SK-N-SH (cell line): ENCODE measurements around the gene UBE3B. TPM values are rescaled to one million over a fixed set of nuclear protein-coding genes. Genes with fewer than 3 reads are reported as not detected.

Experiments used
- CTCF ChIA-PET: fragments of 300-600, 350-600 bp; formaldehyde crosslinking; extraction: SDS; loops from one replicate; lab custom pipeline; 2021; lab: Yijun Ruan, JAX
- POLR2A ChIA-PET: fragments of 350-600 bp; sonication (Branson Sonifier 250); formaldehyde crosslinking; extraction: SDS; loops from one replicate; lab custom pipeline; 2020; ENCODE audit warnings: antibody characterized with exemption, inconsistent platforms; lab: Yijun Ruan, JAX
- DNase-seq: peaks from one replicate; pipeline ENCODE4 v3.0.0; 2012
- H2AFZ ChIP-seq: fragments of 200-600 bp; sonication (generic); 2 replicates; pipeline ENCODE4 v1.8.1; 2016; ENCODE audit warnings: antibody characterized with exemption, mild to moderate bottlenecking, low read depth
- H3F3A ChIP-seq: fragments of 200-600 bp; sonication (generic); replicated peaks from 2 replicates; pipeline ENCODE3; 2016; ENCODE audit warnings: antibody characterized with exemption, mild to moderate bottlenecking; ENCODE audit not compliant: insufficient read depth
- H3K27ac ChIP-seq, 2 experiments: fragments of 200-500 bp in 1 of 2; fragments of 200-600 bp in 1 of 2; sonication (Bioruptor generic) in 1 of 2; sonication (generic), shearing (Covaris generic) in 1 of 2; 2 replicates each; pipeline versions ENCODE4 v1.5.1 to v1.6.1; 2014 to 2016; ENCODE audit warnings: low read depth in 2 of 2, inconsistent platforms in 1 of 2, low read length in 1 of 2, mild to moderate bottlenecking in 1 of 2, mixed read lengths in 1 of 2
- H3K27me3 ChIP-seq: fragments of 200-600 bp; sonication (generic), shearing (Covaris generic); 2 replicates; pipeline ENCODE4 v1.6.1; 2016; ENCODE audit warnings: mixed run types; ENCODE audit not compliant: insufficient read depth
- H3K36me3 ChIP-seq, 2 experiments: fragments of 200-500 bp in 1 of 2; fragments of 200-600 bp in 1 of 2; sonication (Bioruptor generic) in 1 of 2; sonication (generic) in 1 of 2; replicated peaks in 1 of 2; 2 replicates each; pipeline versions ENCODE3 to v1.5.1; 2014 to 2016; ENCODE audit warnings: low read length in 1 of 2, mild to moderate bottlenecking in 1 of 2; ENCODE audit not compliant: insufficient read depth in 2 of 2, control insufficient read depth in 1 of 2
- H3K4me1 ChIP-seq, 2 experiments: fragments of 200-500 bp in 1 of 2; fragments of 200-600 bp in 1 of 2; sonication (Bioruptor generic) in 1 of 2; sonication (generic), shearing (Covaris generic) in 1 of 2; 2 replicates each; pipeline versions ENCODE4 v1.5.1 to v1.6.1; 2014 to 2016; ENCODE audit warnings: low read depth in 1 of 2, low read length in 1 of 2, mixed run types in 1 of 2; ENCODE audit not compliant: insufficient read depth in 2 of 2, control insufficient read depth in 1 of 2
- H3K4me2 ChIP-seq: fragments of 200-600 bp; sonication (generic), shearing (Covaris generic); 2 replicates; pipeline ENCODE4 v1.6.1; 2017; ENCODE audit warnings: mixed run types
- H3K4me3 ChIP-seq, 2 experiments: fragments of 200-500 bp in 1 of 2; fragments of 200-600 bp in 1 of 2; sonication (Bioruptor generic) in 1 of 2; sonication (generic), shearing (Covaris generic) in 1 of 2; 2 replicates each; pipeline versions ENCODE4 v1.5.1 to v1.8.1; 2014 to 2016; ENCODE audit warnings: low read depth in 2 of 2, inconsistent platforms in 1 of 2, low read length in 1 of 2, mild to moderate bottlenecking in 1 of 2, mixed read lengths in 1 of 2, moderate library complexity in 1 of 2
- H3K79me2 ChIP-seq: fragments of 200-600 bp; sonication (generic); 2 replicates; pipeline ENCODE4 v1.8.1; 2017; ENCODE audit warnings: mild to moderate bottlenecking; ENCODE audit not compliant: insufficient read depth
- H3K9ac ChIP-seq: fragments of 200-600 bp; sonication (generic); 2 replicates; pipeline ENCODE4 v1.6.1; 2017; ENCODE audit warnings: mixed run types
- H3K9me2 ChIP-seq: fragments of 200-600 bp; sonication (generic); 2 replicates; pipeline ENCODE4 v1.6.1; 2017; ENCODE audit warnings: mixed run types
- H3K9me3 ChIP-seq: fragments of 200-600 bp; sonication (generic); 2 replicates; pipeline ENCODE4 v1.6.1; 2017; ENCODE audit warnings: mixed run types, mild to moderate bottlenecking, moderate library complexity
- H4K20me1 ChIP-seq: fragments of 200-600 bp; sonication (generic); 2 replicates; pipeline ENCODE4 v1.6.1; 2017; ENCODE audit warnings: mild to moderate bottlenecking, mixed run types; ENCODE audit not compliant: insufficient read depth
- EP300 ChIP-seq, 2 experiments: IDR thresholded peaks; 2 replicates each; pipeline versions ENCODE4 v1.4.0 to v1.6.1; 2012; ENCODE audit warnings: borderline replicate concordance in 1 of 2, low read depth in 1 of 2, low read length in 1 of 2
- FOSL2 ChIP-seq: IDR thresholded peaks from 2 replicates; pipeline ENCODE4 v1.4.0; 2012; ENCODE audit warnings: low read depth, mild to moderate bottlenecking, moderate library complexity, borderline replicate concordance
- FOXJ3 ChIP-seq: sonication (generic); formaldehyde crosslinking; IDR thresholded peaks from 2 replicates; pipeline ENCODE4 v1.5.1; 2020; ENCODE audit warnings: mild to moderate bottlenecking, missing genetic modification reagents
- GATA2 ChIP-seq: sonication (generic); formaldehyde crosslinking; IDR thresholded peaks from 2 replicates; pipeline ENCODE4 v1.5.0; 2020; ENCODE audit warnings: mild to moderate bottlenecking, missing genetic modification reagents
- MEF2A ChIP-seq: IDR thresholded peaks from 2 replicates; pipeline ENCODE4 v1.4.0; 2012; ENCODE audit warnings: low read depth, borderline replicate concordance
- POLR2AphosphoS5 ChIP-seq: IDR thresholded peaks from 2 replicates; pipeline ENCODE4 v1.6.1; 2012; ENCODE audit warnings: low read depth, low read length
- RAD21 ChIP-seq: IDR thresholded peaks from 2 replicates; pipeline ENCODE4 v1.6.1; 2012; ENCODE audit warnings: mild to moderate bottlenecking, low read length
- RCOR1 ChIP-seq: fragments of 150-350 bp; IDR thresholded peaks from 2 replicates; pipeline ENCODE4 v1.6.1; 2017; ENCODE audit warnings: antibody characterized with exemption, low read length
- RXRA ChIP-seq: IDR thresholded peaks from 2 replicates; pipeline ENCODE4 v1.4.0; 2012; ENCODE audit warnings: low read depth, mild to moderate bottlenecking, borderline replicate concordance
- SIN3A ChIP-seq: IDR thresholded peaks from 2 replicates; pipeline ENCODE4 v1.6.1; 2012; ENCODE audit warnings: low read depth, mild to moderate bottlenecking, low read length, moderate library complexity, borderline replicate concordance
- WGBS: methylation state at CpG from one replicate; pipeline ENCODE4 v1.1.6; 2017; ENCODE audit warnings: low lambda C conversion rate; 5-methylcytosine and 5-hydroxymethylcytosine counted together
- polyA plus RNA-seq, 3 experiments: library from polyadenylated mRNA; depleted of rRNA; stranded (reverse); fragments of >200 nt; gene quantifications; 2 replicates each; pipeline ENCODE4 v1.2.3, GENCODE V29; 2012
- TF ChIP-seq, protein P1 (sequence below): IDR thresholded peaks from 2 replicates; pipeline ENCODE4 v1.4.0; 2012; ENCODE audit warnings: low read depth, borderline replicate concordance
- TF ChIP-seq, protein P2 (sequence below): IDR thresholded peaks from 2 replicates; pipeline ENCODE4 v1.4.0; 2012; ENCODE audit warnings: low read depth
- TF ChIP-seq, protein P3 (sequence below): fragments of 150-350 bp; IDR thresholded peaks from 2 replicates; pipeline ENCODE4 v1.6.1; 2016; ENCODE audit warnings: mild to moderate bottlenecking, low read depth, low read length
- TF ChIP-seq, protein P4 (sequence below): fragments of 150-350 bp; IDR thresholded peaks from 2 replicates; pipeline ENCODE4 v1.6.1; 2017; ENCODE audit warnings: antibody characterized with exemption, low read length, low read depth, borderline replicate concordance
- TF ChIP-seq, protein P5 (sequence below): IDR thresholded peaks from 2 replicates; pipeline ENCODE4; 2012

UBE3B gene
- polyA plus RNA-seq, 1 of the 3 experiments (the other 2 are of a cell fraction), result 28.6 TPM

DNA sequence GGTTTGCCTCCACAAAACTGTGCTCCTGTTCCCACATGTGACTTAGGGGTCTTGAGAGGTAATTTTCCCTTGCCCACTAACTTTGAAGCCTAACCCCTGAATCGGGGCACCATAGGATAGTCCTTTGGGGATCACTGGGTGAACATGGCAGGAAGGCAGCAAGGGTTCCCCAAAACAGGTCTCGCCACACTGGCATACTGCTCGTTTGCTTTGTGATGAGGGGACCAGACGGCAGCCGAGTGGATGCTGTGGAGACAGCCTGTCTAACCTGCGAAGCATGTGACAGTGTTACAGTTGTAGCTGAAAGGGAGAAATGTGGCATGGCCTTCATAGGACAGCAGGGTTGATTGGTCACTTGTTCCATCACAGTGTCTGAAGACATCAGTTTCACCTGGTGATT, 42.4 kb downstream of the UBE3B start:
- Histone ChIP-seq H4K20me1 (no peaks in the 10 kb centered on the region), H3K4me3 (no peak overlapping the region), H3K27me3 (no peaks in the 10 kb centered on the region), H3K9me3 (no peaks in the 10 kb centered on the region), H2AFZ (no peak overlapping the region), H3K4me1 (peaks cover 14 to 59% of the 10 kb centered on the region in 2 experiments; a peak in 3 of 4 replicates), H3K9me2 (no peaks in the 10 kb centered on the region), H3K27ac (peak overlapping the region; percentile 57 to 89), H3K9ac (no peak overlapping the region; the same call in 1 of the 2 replicates), H3K36me3 (peaks cover 5 to 79% of the 10 kb centered on the region in 2 experiments), H3F3A (peaks cover 7% of the 10 kb centered on the region), H3K79me2 (no peaks in the 10 kb centered on the region), H3K4me2 (no peak overlapping the region)
- DNase-seq, result no peak
- ChIA-PET CTCF (interaction anchor here (0.8 to 10.5 kb wide), 34 partner anchors 8 to 362 kb away, joined by 3 to 173 read pairs (median 4); partner anchors contain the start of genes FAM222A, MMAB and MVK), POLR2A (interaction anchor here (1.1 to 1.2 kb wide), 2 partner anchors 10 to 201 kb away, joined by 3 to 5 read pairs; no protein-coding TSS in a partner anchor)
- WGBS, result 90% methylated on average over 6 of the region's 6 CpGs
- TF ChIP-seq FOSL2 (no peak), RXRA (no peak), GATA2 (CRISPR knock-in tag) (no peak), EP300 (IDR thresholded peaks at IDR 0.05; ENCODE audit: borderline replicate concordance in 1 of 2, low read depth in 1 of 2, low read length in 1 of 2) (no peak), SIN3A (no peak)
- TF ChIP-seq, protein P1, sequence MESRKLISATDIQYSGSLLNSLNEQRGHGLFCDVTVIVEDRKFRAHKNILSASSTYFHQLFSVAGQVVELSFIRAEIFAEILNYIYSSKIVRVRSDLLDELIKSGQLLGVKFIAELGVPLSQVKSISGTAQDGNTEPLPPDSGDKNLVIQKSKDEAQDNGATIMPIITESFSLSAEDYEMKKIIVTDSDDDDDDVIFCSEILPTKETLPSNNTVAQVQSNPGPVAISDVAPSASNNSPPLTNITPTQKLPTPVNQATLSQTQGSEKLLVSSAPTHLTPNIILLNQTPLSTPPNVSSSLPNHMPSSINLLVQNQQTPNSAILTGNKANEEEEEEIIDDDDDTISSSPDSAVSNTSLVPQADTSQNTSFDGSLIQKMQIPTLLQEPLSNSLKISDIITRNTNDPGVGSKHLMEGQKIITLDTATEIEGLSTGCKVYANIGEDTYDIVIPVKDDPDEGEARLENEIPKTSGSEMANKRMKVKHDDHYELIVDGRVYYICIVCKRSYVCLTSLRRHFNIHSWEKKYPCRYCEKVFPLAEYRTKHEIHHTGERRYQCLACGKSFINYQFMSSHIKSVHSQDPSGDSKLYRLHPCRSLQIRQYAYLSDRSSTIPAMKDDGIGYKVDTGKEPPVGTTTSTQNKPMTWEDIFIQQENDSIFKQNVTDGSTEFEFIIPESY, result no peak
- TF ChIP-seq, protein P2, sequence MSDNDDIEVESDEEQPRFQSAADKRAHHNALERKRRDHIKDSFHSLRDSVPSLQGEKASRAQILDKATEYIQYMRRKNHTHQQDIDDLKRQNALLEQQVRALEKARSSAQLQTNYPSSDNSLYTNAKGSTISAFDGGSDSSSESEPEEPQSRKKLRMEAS, result no peak
- TF ChIP-seq, protein P3, sequence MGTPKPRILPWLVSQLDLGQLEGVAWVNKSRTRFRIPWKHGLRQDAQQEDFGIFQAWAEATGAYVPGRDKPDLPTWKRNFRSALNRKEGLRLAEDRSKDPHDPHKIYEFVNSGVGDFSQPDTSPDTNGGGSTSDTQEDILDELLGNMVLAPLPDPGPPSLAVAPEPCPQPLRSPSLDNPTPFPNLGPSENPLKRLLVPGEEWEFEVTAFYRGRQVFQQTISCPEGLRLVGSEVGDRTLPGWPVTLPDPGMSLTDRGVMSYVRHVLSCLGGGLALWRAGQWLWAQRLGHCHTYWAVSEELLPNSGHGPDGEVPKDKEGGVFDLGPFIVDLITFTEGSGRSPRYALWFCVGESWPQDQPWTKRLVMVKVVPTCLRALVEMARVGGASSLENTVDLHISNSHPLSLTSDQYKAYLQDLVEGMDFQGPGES, result no peak

DNA sequence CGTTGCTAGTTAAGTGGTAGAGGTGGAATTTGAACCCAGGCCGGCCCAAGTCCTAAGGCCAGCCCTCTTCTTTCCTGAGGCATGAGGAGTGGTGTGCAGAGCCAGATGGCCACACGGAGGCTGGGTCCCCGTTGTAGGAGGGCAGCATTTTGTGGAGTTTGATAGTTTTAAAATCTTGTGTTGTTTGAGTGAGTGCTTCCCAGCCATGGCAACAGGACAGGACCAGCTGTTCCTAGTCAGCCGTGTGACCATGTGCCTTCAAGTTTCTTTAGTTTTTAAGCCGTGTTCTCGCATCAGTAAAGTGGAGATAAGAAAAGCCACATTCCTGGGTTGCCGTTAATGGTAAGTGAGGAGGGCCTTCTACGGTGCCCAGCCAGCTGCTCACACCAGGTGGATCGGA, 44.4 kb downstream of the UBE3B start:
- Histone ChIP-seq H3K4me1 (peaks cover 14 to 66% of the 10 kb centered on the region in 2 experiments; a peak in 3 of 4 replicates), H3F3A (peaks cover 7% of the 10 kb centered on the region), H3K4me3 (no peak overlapping the region), H3K36me3 (peaks cover 1 to 86% of the 10 kb centered on the region in 2 experiments), H3K4me2 (no peak overlapping the region), H2AFZ (no peak overlapping the region), H3K79me2 (no peaks in the 10 kb centered on the region), H3K9me2 (no peaks in the 10 kb centered on the region), H4K20me1 (no peaks in the 10 kb centered on the region), H3K27ac (peak overlapping the region in 1 of 2 experiments; percentile 96; a peak in 2 of 4 replicates), H3K27me3 (no peaks in the 10 kb centered on the region), H3K9ac (no peak overlapping the region), H3K9me3 (no peaks in the 10 kb centered on the region)
- POLR2A ChIA-PET, result interaction anchor here (1.0 to 2.5 kb wide), 3 partner anchors 17 to 193 kb away, joined by 3 to 11 read pairs (median 4); partner anchors contain the start of gene FAM222A
- DNase-seq, result no peak
- TF ChIP-seq MEF2A (no peak), POLR2AphosphoS5 (no peak), SIN3A (no peak), FOXJ3 (no peak), RXRA (no peak), RCOR1 (no peak), EP300 (IDR thresholded peaks at IDR 0.05; ENCODE audit: borderline replicate concordance in 1 of 2, low read depth in 1 of 2, low read length in 1 of 2) (no peak), RAD21 (no peak)
- TF ChIP-seq, protein P4, sequence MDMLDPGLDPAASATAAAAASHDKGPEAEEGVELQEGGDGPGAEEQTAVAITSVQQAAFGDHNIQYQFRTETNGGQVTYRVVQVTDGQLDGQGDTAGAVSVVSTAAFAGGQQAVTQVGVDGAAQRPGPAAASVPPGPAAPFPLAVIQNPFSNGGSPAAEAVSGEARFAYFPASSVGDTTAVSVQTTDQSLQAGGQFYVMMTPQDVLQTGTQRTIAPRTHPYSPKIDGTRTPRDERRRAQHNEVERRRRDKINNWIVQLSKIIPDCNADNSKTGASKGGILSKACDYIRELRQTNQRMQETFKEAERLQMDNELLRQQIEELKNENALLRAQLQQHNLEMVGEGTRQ, result no peak
- TF ChIP-seq, protein P5, sequence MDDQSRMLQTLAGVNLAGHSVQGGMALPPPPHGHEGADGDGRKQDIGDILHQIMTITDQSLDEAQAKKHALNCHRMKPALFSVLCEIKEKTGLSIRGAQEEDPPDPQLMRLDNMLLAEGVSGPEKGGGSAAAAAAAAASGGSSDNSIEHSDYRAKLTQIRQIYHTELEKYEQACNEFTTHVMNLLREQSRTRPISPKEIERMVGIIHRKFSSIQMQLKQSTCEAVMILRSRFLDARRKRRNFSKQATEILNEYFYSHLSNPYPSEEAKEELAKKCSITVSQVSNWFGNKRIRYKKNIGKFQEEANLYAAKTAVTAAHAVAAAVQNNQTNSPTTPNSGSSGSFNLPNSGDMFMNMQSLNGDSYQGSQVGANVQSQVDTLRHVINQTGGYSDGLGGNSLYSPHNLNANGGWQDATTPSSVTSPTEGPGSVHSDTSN, result no peak
- WGBS, result 92% methylated on average over 6 of the region's 10 CpGs
- CTCF ChIA-PET, result interaction anchor here (0.5 to 10.5 kb wide), 13 partner anchors 12 to 323 kb away, joined by 3 to 173 read pairs (median 3); no protein-coding TSS in a partner anchor
